KBM-7 (cell line): ENCODE measurements around the gene FAM13A.

Experiments used
- DNase-seq: peaks from one replicate; pipeline ENCODE4 v3.0.0-alpha.2; 2015
- in situ Hi-C: fragments of 300-500 bp; cut with MboI; formaldehyde crosslinking; loops from 2 replicates; pipeline ENCODE4 v1.14.3; 2020; ENCODE audit warnings: low sequenced_read_pairs, low pct_unique_long_range_greater_than_20kb, mixed read lengths

FAM13A gene

DNA sequence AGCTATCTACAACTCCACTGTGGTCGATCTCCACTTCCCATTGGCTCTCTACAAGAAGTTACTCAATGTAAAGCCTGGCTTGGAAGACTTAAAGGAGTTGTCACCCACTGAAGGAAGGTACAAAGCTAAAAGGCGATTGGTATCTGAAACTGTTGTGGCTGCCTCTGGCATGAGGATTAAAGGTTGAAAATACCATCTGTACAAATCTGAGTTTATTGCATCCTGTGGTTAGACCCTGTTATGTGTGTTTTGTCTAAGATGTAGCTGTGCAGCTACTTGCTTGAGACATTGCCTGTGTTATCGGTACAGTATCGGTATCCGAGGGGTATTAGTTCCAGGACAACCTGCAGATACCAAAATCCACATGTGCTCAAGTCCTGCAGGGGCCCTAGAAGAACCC lies 375.8 kb downstream of the FAM13A start:
- in situ Hi-C loops = no loop called here
- DNase-seq = no peak
